ENCODE data around the gene TCF4. TPM values are rescaled to one million over a fixed set of nuclear protein-coding genes. Genes with fewer than 3 reads are reported as not detected.
"Not testable (repeated sequence)": the region's sequence is repeated elsewhere in the genome, so short reads cannot be mapped to it uniquely, and the experiment has no call there.

The TCF4 gene
- total and polyA plus RNA-seq, 7 donors, result 8.6 to 68.9 (median 36.8) TPM

GRCh38 chr18:55473560-55473959 lies 114.4 kb downstream of the TCF4 start:
- Histone ChIP-seq H3K9me3 (no peaks in the 10 kb centered on the region), H3K4me3 (no peak overlapping the region), H3K36me3 (ENCODE audit: insufficient read depth in 1 of 2, low read depth in 1 of 2) (no peaks in the 10 kb centered on the region), H3K27me3 (ENCODE audit: insufficient read depth in 3 of 3, low read length in 2 of 3) (no peaks in the 10 kb centered on the region), H3K4me1 (peaks cover 32% of the 10 kb centered on the region), H3K27ac (no peak overlapping the region)
- DNase-seq (no peak), ATAC-seq (no peak)
- no peak for TF ChIP-seq CTCF (IDR thresholded peaks at IDR 0.05)
- intact Hi-C loops (cut with DNase I), result loop anchor here in 1 of 2 donors (10.0 kb wide), 1 partner anchor 111 kb away; the partner anchor contains the start of gene TCF4

- intact Hi-C loops (cut with DNase I), result loop anchor here in 1 of 2 donors (10.0 kb wide), 1 partner anchor 112 kb away; the partner anchor contains the start of gene TCF4
- no peak for ATAC-seq
- WGBS, 3 donors, result 64 to 72% (median 72%) methylated on average over 2 of the region's 2 CpGs
Observed at GRCh38 chr18:55473058-55473457, 114.9 kb downstream of the TCF4 start.

GRCh38 chr18:55470826-55471225 lies 117.2 kb downstream of the TCF4 start:
- H3K27ac ChIP-seq, result no peak overlapping the region
- ATAC-seq (peak in 1 of 4 donors; percentile 32), DNase-seq (no peak)
- H3K27me3 ChIP-seq (ENCODE audit: insufficient read depth in 3 of 3, low read length in 2 of 3), result no peaks in the 10 kb centered on the region
- H3K9me3 ChIP-seq, result no peaks in the 10 kb centered on the region
- no peak overlapping the region for H3K4me3 ChIP-seq
- no peaks in the 10 kb centered on the region for H3K36me3 ChIP-seq (ENCODE audit: insufficient read depth in 1 of 2, low read depth in 1 of 2)
- H3K4me1 ChIP-seq, result peaks cover 11% of the 10 kb centered on the region
- intact Hi-C loops (cut with DNase I), result loop anchor here in 1 of 2 donors (10.0 kb wide), 1 partner anchor 114 kb away; the partner anchor contains the start of gene TCF4
- TF ChIP-seq CTCF (IDR thresholded peaks at IDR 0.05), result no peak
- WGBS, 3 donors, result 61 to 82% (median 68%) methylated on average over 4 of the region's 4 CpGs

More at GRCh38 chr18:55473058-55473457, 114.9 kb downstream of the TCF4 start:
- Histone ChIP-seq H3K27ac (no peak overlapping the region), H3K27me3 (ENCODE audit: insufficient read depth in 3 of 3, low read length in 2 of 3) (no peaks in the 10 kb centered on the region), H3K4me1 (peaks cover 27% of the 10 kb centered on the region), H3K4me3 (no peak overlapping the region), H3K36me3 (ENCODE audit: insufficient read depth in 1 of 2, low read depth in 1 of 2) (no peaks in the 10 kb centered on the region), H3K9me3 (no peaks in the 10 kb centered on the region)
- DNase-seq, result no peak
- TF ChIP-seq CTCF (IDR thresholded peaks at IDR 0.05), result no peak

- not testable (repeated sequence) for H3K9me3 ChIP-seq; H3K4me3 ChIP-seq; H3K27me3 ChIP-seq (ENCODE audit: insufficient read depth in 3 of 3, low read length in 2 of 3); H3K36me3 ChIP-seq (ENCODE audit: insufficient read depth in 1 of 2, low read depth in 1 of 2); H3K27ac ChIP-seq; DNase-seq; ATAC-seq
- peaks cover 21% of the 10 kb centered on the region for H3K4me1 ChIP-seq
- WGBS, 3 donors, result 97 to 98% (median 98%) methylated on average over 8 of the region's 8 CpGs
- intact Hi-C loops (cut with DNase I), result loop anchor here in 1 of 2 donors (5.0 kb wide), 1 partner anchor 42 kb away; no protein-coding TSS in a partner anchor
Observed at GRCh38 chr18:55469134-55469533, 118.9 kb downstream of the TCF4 start.

GRCh38 chr18:55466789-55467188 lies 121.2 kb downstream of the TCF4 start:
- intact Hi-C loops (cut with DNase I), result loop anchor here in 1 of 2 donors (5.0 kb wide), 1 partner anchor 39 kb away; no protein-coding TSS in a partner anchor
- Histone ChIP-seq H3K36me3 (ENCODE audit: insufficient read depth in 1 of 2, low read depth in 1 of 2) (no peaks in the 10 kb centered on the region), H3K27ac (no peak overlapping the region), H3K4me3 (no peak overlapping the region), H3K4me1 (peaks cover 33% of the 10 kb centered on the region), H3K9me3 (no peaks in the 10 kb centered on the region), H3K27me3 (ENCODE audit: insufficient read depth in 3 of 3, low read length in 2 of 3) (no peaks in the 10 kb centered on the region)
- DNase-seq, result no peak
- ATAC-seq, result no peak
- WGBS, 3 donors, result 73 to 84% (median 83%) methylated on average over 4 of the region's 4 CpGs
- TF ChIP-seq CTCF (IDR thresholded peaks at IDR 0.05), result no peak

Data from psoas muscle (tissue), 8 donors.